ENCODE measurements around the gene VEZT. TPM values are rescaled to one million over a fixed set of nuclear protein-coding genes. Genes with fewer than 3 reads are reported as not detected.

The VEZT gene
- total RNA-seq, 1 experiment from 2014 or later, result 46.4 TPM

GRCh38 chr12:95204141-95204866 lies 13.3 kb upstream of the VEZT start (continued):
- no peak for TF ChIP-seq CTCF (IDR thresholded peaks at IDR 0.05 in 2 of 3, conservative IDR thresholded peaks at IDR 0.05 in 1 of 3; ENCODE audit: borderline replicate concordance in 1 of 3, insufficient read depth in 1 of 3, low read depth in 2 of 3, low read length in 2 of 3)
- peak; percentile 89 for TF ChIP-seq JUND (IDR thresholded peaks at IDR 0.05)

- no peak for DNase-seq (ENCODE audit: low read depth, low spot score)
- H3K27me3 ChIP-seq (ENCODE audit: insufficient read depth, low read length), result no peaks in the 10 kb centered on the region
- RAD21 ChIA-PET (ENCODE audit: low non-redundant PET in 1 of 2, low total read pairs in 2 of 2, uncharacterized antibody in 2 of 2, unreplicated experiment in 2 of 2), result no interaction called here
- no peaks in the 10 kb centered on the region for H3K9me3 ChIP-seq (ENCODE audit: control insufficient read depth in 1 of 2, insufficient read depth in 1 of 2, low read depth in 1 of 2, low read length in 2 of 2)
- H3K4me1 ChIP-seq (ENCODE audit: control insufficient read depth in 1 of 2, insufficient read depth in 2 of 2, low read length in 2 of 2), result peaks cover 59 to 82% of the 10 kb centered on the region in 2 experiments
- TF ChIP-seq EZH2phosphoT487 (IDR thresholded peaks at IDR 0.05; ENCODE audit: borderline replicate concordance) (no peak), SP1 (IDR thresholded peaks at IDR 0.05; ENCODE audit: low read depth) (no peak), SIN3A (IDR thresholded peaks at IDR 0.05; ENCODE audit: low read depth) (no peak), CBX3 (IDR thresholded peaks at IDR 0.05; ENCODE audit: low read depth) (no peak), POLR2A (IDR thresholded peaks at IDR 0.05; ENCODE audit: borderline replicate concordance, extremely low read depth, insufficient read depth, insufficient read length) (no peak), JUND (IDR thresholded peaks at IDR 0.05) (no peak), ATF3 (IDR thresholded peaks at IDR 0.05) (no peak), ELF1 (IDR thresholded peaks at IDR 0.05; ENCODE audit: borderline replicate concordance, low read depth) (no peak)
- no peaks in the 10 kb centered on the region for H4K20me1 ChIP-seq (ENCODE audit: insufficient read depth)
- POLR2A ChIA-PET, result interaction anchor here (1.2 to 1.7 kb wide), 4 partner anchors 8 to 18 kb away, joined by 3 to 11 read pairs (median 6); partner anchors contain the start of genes FGD6 and VEZT
- intact Hi-C loops (cut with micrococcal nuclease), result no loop called here
- peak overlapping the region; percentile 83 for H3K4me2 ChIP-seq (ENCODE audit: low read length)
- BruUV-seq (replicated peaks), result no TSS peak
- peak overlapping the region; percentile 68 for H3K9ac ChIP-seq (ENCODE audit: low read length)
- ATAC-seq, result peak; percentile 18
- no peak overlapping the region for H2AFZ ChIP-seq (ENCODE audit: low read depth, low read length, poor library complexity, severe bottlenecking)
- H3K36me3 ChIP-seq (ENCODE audit: control insufficient read depth in 1 of 2, insufficient read depth in 2 of 2, low read length in 2 of 2), result no peaks in the 10 kb centered on the region
- peak overlapping the region; percentile 94 for H3K27ac ChIP-seq (ENCODE audit: low read depth, low read length)
- H3K79me2 ChIP-seq (ENCODE audit: insufficient read depth, low read length), result peaks cover 73% of the 10 kb centered on the region
- CTCF ChIA-PET, result interaction anchor here (1.6 kb wide), 1 partner anchor 12 kb away, joined by 4 read pairs; the partner anchor contains the start of genes FGD6 and VEZT
- H3K9me2 ChIP-seq (ENCODE audit: insufficient read depth), result no peaks in the 10 kb centered on the region
- peak overlapping the region in 1 of 2 experiments; percentile 52; a peak in 2 of 4 replicates for H3K4me3 ChIP-seq (replicated peaks in 1 of 2; ENCODE audit: low read depth in 1 of 2, low read length in 2 of 2)
Observed at GRCh38 chr12:95205016-95205624, 12.5 kb upstream of the VEZT start.

All from HCT116 (cell line).